Measurements from ENCODE around the gene SPACA9. TPM values are rescaled to one million over a fixed set of nuclear protein-coding genes. Genes with fewer than 3 reads are reported as not detected.

Gene SPACA9
- total RNA-seq, 1 donor from 2014 or later = 1.7 TPM

DNA sequence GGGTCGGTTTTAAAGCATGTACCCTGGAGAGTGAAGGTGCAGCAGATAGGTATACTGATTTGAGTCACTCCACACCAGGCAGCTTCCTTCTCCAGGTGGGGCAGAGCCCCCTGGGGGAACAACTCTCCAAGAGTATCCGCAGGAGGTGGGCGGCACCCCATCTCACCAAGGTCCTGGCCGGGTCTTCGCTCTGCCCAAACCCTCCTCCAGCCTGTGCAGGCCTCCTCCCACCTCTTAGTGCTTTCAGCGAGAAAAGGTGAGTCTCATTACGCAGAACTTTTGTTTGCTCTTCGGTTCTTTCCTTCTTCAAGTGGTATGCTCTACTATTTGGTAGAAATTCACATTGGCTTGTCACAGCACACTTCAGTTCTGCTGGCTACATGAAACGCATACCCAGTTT is 13.7 kb downstream of the SPACA9 start:
- DNase-seq (ENCODE audit: low read depth) = no peak

DNA sequence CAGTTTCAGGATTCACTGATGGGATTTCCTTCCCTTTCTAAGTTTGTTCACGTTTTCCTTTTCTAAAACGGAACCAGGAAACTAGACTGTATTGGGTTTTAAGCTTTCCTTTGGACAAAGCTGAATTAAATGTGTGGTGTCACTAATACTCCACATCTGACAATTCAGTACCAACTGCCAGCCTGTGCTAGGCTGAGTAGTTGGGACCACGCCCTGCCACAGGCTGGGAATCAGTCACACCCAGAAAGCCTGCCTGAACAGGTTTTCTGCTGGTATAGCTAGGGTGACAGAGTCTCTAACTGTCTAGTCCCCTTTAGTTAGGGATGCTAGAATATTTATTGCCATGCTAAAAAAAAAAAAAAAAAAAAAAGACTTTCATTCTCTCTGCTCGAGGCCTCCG is 15.6 kb downstream of the SPACA9 start:
- DNase-seq (ENCODE audit: low read depth) = peak; percentile 53

- no peak for DNase-seq (ENCODE audit: low read depth)
Measured at GRCh38 chr9:132894862-132895835, 16.5 kb downstream of the SPACA9 start.

DNA sequence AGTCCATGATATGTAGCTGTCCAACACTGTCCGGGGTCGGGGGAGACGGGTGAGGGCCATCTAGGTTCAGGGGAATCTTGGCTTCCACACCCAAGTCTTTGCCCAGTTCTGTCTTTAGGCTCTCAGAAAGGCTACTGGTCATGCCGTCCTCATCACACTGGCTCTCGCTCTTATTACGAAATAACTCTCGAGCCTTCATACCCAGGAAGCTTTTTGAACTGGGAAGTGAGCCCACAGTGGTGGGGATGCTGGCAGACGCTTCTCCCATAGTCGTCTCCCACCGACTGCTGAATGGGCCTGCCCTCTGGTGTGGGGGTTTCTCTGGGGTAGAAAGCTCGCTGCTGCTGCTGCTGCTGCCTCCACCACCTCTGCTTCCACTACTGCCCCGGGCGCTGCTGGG is 17.6 kb downstream of the SPACA9 start:
- DNase-seq (ENCODE audit: low read depth) = no peak

DNA sequence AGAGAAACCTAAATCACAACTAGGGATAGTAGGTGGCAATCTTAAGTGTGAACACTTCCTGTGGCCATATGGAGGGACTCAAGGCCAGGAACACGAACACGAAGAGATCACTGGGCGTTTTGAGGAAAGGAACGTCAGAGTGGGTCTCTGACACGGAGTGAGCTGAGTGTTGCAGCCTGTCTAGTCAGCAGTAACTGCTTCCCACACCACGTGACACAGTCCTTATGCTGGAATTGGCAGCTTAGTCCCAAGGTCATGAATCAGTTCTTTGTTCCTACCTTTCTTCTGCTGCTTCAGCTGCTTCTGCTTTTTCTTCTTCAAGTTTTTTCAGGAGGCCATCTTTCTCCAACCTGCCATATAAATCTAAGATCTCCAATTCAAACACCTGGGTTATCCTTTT is 18.2 kb downstream of the SPACA9 start:
- DNase-seq (ENCODE audit: low read depth) = no peak

DNA sequence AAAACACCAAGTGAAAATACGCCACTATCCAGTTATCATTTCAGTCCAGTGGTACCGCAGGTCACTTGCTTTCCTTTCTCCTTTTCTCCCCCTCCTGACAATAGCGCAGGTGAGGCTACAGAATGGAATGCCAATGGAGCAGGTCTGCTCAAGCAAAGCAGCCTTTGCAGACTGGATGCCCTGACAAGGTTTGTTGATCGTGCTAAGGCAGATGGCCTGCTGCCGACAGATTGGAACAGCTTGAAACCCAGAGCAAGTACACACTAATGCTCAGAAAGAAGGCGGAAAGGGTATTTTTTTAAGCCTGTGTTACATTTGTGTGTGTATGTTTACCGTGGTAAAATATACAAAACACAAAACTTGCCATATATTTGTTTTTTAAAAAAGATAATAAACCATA is 19.4 kb downstream of the SPACA9 start:
- DNase-seq (ENCODE audit: low read depth) = no peak

DNA sequence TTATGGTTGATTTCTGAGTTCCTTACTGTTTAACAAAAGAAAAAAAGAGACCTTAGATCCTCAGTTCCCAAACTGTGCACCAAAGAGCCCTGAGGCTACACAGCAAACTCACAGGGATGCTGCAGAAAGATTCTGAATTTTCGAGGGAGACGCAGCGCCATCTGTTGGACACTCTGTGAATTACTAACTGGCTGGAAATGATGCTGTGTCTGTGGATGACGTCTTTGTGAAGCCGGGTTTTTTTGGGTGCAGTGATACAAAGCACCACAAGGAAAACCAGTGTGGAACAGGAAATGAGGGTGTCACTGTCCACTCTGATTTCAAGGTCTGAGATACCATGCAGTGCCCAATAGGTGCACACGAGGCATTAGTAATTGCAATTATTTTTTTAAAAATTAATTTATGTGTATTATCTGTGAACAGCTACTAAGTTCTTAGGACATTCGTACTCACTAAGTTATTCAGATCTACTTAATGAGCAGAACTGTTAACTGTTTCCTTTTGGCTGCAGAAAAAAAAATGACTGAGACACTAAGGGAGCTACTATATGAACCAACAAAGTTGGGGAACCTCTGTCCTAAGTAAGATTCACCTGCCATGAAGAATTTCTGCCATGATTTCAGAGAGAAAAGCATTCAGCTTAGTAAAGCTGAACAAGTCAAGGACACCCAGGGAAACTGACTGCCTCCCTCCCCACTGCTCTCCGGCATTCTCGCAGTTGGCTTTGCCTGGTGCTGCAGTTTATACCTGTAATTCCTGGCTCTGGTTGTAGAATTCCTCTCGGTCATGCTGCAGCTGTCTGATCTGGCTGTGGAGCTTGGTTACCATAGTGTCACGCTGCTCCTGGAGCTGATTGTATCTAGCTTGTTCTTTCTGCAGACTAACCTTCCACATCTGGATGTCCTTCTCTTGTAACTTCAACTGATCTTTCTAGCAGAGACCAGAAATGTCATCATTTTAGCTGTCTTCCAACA is 23.4 kb downstream of the SPACA9 start:
- peak; percentile 83 for DNase-seq (ENCODE audit: low read depth)

GRCh38 chr9:132903574-132904492 is 25.1 kb downstream of the SPACA9 start:
- DNase-seq (ENCODE audit: low read depth) = no peak

GRCh38 chr9:132905726-132906125 is 27.0 kb downstream of the SPACA9 start:
- no peak for DNase-seq (ENCODE audit: low read depth)

- DNase-seq (ENCODE audit: low read depth) = no peak
Measured at GRCh38 chr9:132908635-132909034, 29.9 kb downstream of the SPACA9 start.

- no peak for DNase-seq (ENCODE audit: low read depth)
Measured at GRCh38 chr9:132909311-132909710, 30.6 kb downstream of the SPACA9 start.

GRCh38 chr9:132910376-132910775 is 31.7 kb downstream of the SPACA9 start:
- no peak for DNase-seq (ENCODE audit: low read depth)

GRCh38 chr9:132912131-132912530 is 33.4 kb downstream of the SPACA9 start:
- DNase-seq (ENCODE audit: low read depth) = no peak

DNA sequence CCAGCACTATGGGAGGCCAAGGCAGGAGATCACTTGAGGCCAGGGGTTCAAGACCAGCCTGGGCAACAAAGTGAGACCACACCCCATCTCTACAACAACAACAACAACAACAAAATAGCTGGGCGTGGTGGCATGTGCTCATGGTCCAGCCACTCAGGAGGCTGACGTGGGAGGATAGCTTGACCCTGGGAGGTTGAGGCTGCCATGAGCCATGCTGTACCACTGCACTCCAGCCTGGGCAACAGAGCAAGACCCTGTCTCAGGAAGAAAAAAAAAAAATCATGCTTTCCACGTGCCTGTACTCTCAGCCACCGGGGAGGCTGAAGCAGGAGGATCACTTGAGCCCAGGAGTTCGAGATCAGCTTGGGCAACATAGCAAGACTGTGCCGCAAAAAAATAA is 36.2 kb downstream of the SPACA9 start:
- no peak for DNase-seq (ENCODE audit: low read depth)

GRCh38 chr9:132919614-132920268 is 41.0 kb downstream of the SPACA9 start:
- peak; percentile 72 for DNase-seq (ENCODE audit: low read depth)

DNA sequence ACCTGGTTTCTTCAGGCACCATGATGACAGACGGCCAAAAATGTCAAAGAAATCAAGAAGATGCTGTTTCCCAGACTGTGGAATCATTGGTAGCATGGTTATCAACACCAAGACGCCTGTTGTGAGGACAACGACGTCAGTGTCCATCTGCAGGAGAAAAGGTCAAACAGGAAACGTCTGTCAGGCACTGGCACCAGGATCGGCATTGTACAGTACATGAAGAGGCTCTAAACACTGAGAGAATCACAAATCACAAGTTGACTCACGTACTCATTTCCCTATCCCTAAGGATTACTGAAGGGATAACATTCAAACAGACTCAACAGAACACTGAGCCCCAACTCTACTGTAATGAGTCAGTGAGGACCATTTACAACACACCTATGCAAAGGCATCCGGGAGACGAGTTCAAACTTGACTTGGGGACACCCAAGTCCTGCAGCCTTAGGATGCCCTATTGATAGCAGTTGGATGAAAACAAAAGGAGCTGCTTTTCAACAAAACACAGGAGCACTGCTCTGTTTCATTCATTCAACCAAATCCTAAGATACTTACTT is 44.7 kb downstream of the SPACA9 start:
- no peak for DNase-seq (ENCODE audit: low read depth)

DNA sequence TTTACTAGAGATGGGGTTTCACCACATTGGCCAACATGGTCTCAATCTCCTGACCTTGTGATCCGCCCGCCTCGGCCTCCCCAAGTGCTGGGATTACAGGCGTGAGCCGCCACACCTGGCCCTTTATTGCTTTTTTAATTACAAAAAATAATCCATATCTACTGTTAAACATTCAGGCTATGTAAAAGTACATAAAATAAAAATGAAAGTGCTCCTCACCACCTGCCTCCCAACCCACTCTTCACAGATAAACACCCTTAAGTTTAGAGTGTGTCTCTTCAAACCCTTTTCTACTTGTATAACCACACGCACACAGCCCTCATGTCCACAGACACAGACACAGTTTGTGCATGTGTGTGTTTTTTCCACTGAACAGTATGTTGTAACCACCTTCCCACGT is 49.0 kb downstream of the SPACA9 start:
- no peak for DNase-seq (ENCODE audit: low read depth)

DNA sequence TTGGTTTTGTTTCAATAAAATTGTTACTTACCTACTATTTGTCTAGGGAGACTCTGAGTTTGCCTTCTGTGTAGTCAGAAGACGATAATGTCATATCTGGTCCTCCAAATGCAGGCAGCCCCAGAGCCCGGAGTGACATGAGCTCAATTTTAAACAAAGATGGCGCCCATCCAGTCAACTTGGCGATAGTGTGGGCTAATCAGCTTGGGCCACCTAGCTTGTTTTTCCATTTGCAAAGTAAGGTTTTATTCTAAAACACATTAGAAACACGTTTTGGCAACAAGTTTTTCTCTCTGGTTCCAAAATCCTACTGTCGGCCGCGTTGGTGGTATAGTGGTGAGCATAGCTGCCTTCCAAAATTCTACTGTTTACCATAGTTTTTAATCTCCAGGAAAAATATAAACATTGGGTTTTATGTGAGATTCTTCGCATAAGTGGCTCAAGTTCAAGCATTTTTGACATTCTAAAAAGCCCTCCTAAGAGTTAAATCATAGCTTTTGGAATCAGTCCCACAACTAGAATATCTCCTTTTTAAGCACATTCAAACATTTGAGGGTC is 52.6 kb downstream of the SPACA9 start:
- DNase-seq (ENCODE audit: low read depth) = no peak

DNA sequence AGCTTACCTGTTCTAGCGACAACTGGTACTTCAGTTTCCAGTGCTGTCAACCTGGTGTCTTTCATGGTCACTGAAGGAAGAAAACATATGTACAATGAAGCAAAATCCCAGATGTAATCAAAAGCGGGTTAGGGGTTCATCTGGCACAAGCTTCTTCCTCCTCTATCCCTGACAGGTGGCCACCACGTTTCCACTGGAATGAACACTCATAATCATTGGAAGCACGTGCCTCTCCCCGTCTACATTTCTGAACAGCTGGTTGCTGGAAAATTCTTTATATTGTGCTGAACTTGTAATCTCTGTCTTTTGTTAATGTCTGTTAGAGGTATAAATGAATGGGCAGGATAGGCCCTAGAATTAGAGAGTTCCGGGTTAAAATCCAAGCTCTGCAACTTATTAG is 56.3 kb downstream of the SPACA9 start:
- peak; percentile 28 for DNase-seq (ENCODE audit: low read depth)

GRCh38 chr9:132937463-132937901 is 58.8 kb downstream of the SPACA9 start:
- DNase-seq (ENCODE audit: low read depth) = no peak
